Stimulated activated CD8-positive, alpha-beta memory T cell treated with anti-CD3 and anti-CD28 coated beads, Interleukin-2, amount 100 ng/mL, for 1 hour (primary cell): ENCODE data around the gene THBS4.

ENCODE experiments used
- DNase-seq, 2 donors: peaks; one replicate each; pipeline ENCODE4 v3.0.0-alpha.2; 2020; ENCODE audit warnings: low read depth in 2 of 2

Gene THBS4

DNA sequence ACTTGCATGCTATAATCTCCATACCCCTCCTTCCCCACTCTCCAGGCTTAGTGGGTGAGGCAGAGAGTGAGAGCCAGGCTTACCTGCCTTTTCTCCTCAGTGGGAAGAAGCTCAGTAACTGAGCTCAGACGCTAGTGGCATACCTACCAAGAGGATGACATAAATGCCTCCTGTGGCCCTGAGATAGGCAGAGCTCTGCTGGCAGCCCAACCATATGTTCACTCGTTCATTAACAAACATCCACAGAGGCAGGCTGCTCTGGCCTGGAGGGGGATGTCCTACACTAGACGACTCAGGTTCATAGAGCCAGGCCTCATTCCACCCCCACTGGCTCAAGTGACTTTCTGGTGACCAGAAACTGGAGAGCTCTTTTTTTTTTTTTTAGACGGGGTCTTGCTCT, 81.3 kb downstream of the THBS4 start:
- no peak for DNase-seq

DNA sequence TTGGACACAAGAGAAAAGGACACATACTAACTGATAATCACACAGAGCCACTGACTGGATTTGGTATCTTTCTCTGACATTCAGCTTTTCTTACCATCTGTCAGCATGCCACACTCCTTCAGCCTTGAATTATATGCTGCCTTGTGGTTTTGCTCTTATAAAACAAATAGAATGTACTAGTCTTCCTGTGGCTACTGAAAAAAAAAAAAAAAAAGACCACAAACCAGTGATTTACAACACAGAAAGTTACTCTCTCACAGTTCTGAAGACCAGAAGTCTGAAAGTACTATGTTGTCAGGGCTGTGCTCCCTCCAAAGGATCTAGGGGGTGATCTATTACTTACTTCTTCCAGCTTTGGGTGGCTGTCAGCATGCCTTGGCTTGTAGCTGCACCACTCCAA, 82.3 kb downstream of the THBS4 start:
- DNase-seq = no peak

DNA sequence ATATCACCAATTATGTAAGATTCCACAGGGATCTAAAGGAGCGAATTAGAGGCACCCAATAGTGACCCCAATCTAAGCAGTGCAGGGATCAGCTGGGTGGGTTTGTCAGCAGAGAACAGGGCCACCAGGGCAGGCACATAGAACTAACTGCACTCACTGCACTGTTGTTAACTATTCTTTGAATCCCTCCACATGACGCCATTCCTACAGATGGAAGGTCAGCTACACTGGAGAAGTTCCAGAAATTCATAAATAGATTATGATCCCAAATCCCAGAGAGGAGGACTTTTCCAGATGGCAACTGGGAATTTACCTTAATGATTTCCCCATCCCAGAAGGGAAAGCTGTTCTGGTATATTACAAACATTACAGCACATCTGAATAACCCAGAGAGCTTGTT, 84.2 kb downstream of the THBS4 start:
- DNase-seq = no peak

DNA sequence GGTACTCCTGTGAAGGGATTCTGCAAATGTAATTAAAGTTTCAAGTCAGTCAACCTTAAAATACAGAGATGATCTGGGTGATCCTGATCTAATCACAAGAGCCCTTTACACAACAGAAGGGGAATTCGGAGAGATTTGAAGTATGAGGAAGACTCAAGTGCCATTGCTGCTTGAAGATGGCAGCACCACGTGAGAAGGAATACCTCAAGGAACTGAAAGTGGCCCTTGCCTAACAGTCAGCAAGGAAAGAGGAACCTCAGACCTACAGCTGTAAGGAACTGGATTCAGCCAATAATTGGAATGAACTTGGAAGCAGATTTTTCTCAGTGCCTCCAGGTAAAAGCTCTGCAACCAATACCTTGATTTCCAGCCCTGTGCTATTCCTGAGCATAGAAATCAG, 87.4 kb downstream of the THBS4 start:
- no peak for DNase-seq

DNA sequence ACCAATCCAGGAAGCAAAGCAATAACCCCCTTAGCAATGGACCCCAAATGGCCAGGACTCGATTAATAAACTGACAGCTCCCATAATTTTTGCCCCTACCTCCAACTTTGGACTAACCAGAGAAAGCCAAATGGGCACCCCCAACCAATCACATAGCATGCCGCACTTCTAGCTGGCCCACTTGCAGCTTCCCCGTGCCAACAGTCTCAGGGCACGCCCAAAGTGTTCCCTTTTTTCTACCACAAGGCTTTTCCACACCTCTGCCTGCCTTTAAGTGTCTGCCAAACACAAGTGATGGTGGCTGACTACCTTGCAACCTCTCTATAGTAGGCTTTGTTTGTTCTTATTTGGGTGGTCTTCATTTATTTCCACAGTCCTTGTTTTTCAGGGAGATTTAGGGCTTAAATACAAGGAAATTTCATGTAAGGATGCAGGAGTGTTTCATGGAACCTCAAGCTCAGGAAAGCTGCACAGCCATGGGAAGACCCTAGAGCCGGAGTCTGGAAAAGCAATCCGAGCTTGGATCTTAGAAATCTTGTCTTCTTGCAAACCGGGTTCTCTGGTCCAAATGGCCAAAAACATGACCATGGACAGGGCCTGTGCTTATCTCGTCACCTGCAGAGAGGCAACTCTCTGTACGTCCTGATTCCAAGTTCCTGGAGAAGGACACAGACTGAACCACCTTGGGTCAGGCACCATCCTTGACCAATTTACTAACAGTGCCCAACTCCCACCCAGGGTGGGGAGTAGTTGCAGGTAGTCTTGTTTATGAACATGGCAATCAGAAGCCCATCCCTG, 89.2 kb downstream of the THBS4 start:
- DNase-seq = no peak

DNA sequence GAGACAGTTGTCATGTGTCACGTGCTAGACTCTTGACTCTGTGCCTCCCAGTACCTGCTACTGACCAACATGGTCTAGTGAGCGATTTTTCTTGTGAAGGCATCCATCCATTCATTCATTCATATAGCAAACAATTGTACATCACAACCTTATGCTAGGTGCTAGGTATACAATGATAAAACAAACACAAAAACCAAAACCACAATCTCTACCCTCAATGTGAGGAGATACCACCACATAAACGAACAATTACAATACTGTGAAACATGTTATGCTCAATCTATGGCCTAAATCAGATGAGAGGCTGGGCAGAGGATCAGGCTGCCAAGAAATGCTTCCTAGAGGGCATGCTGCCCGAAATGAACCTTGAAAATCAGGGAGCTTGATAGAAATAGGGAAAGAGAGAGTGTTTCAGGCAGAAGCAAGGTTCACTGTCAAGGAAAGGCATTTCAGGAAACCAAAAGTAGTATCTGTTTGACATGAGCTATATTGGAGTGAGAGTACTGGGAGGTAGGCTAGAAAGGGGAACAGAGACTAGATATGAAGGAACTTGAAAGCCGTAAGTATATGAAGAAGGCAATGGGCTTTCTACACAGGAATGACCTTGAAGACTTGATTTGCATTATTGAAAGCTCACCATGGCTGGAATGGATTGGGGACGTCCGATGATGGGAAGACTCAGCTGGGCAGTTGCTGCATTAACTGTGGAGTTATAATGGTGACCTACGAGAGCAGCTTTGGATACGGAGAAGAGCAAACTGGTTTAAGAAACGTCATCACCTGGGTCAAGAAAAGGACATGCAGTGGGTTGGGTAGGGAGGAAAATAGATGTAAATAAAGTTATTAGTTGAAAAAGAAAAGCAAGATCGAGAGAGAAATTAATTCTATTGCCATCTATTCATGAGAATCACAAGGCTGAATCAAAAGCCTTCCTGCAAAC, 90.1 kb downstream of the THBS4 start:
- DNase-seq = no peak

DNA sequence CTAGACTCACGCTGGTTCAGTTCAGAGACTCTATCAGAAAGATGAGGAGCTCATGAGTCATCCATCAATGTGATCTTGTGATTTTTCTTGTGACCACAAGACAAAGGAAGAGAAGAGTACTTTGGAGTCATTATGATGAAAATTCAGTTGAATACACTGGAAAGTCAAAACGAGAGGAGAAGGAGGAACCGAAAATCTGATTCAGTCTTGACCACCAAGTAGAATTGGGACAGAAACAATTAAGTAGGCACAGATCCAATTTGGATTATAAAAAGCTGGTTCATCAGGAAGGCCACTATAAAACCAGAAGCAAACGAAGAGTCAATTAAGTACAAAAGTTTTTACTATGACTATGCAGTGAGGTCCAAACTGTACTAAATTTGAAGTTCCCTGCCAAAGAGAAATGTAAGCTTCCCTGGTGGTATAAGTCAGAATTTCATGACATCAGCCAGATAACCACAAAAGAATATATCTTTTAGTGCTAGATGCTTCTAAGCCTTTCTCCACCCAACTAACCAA, 90.9 kb downstream of the THBS4 start:
- no peak for DNase-seq

DNA sequence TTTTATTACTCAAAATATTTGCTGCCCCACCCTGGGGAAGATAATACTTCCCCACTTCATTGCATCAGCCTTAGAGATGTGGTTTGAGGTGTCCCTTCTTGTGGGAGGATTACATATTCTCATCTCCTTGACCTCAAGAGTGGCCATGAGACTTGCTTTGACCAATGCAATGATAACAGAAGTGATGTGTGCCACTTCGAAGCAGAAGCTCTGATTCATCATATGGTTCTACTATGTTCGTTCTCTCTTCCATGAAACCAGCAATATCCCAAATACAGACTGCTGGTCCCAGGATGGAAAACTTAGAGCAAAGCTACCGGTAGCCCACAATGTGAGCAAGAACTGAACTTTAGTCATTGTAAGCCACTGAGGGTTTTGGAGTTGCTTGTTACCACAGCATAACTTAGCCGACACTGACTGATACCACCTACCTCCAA, 92.0 kb downstream of the THBS4 start:
- DNase-seq = no peak

DNA sequence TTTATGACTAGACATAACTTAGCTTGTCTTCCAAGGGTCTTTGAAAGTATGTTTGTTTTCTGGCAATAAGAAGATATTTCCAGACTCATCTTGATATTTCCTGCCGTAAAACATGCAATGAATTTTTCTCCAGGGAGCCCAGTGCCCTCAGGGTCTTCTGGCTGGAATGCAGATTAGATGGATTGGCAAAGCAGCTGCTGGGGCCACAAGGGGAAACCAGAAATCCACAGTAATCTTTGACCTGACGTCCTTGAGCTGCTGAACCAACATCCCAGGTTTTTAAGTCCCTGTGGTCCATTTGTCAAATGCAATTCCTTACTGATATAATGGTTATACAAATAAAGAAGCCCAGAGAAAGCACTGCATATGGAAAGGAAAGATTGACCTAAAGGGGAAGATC, 93.0 kb downstream of the THBS4 start:
- DNase-seq = no peak

DNA sequence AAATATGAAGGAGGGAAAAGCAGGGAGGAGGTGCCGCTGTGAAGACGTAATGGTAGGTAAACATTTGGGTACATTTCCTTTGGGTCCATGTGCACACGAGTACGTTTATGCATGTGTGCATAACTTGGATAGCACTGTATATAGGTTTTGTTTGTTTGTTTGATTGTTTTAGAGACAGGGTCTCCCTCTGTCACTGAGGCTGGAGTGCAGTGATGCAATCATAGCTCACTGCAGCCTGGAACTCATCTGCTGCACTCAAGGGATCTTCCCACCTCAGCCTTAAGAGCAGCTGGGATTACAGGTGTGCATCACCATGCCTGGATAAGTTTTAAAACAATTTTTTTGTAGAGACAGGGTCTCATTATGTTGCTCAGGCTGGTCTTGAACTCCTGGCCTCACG, 94.0 kb downstream of the THBS4 start:
- no peak for DNase-seq
